Aortic smooth muscle cell (primary cell): Measurements from ENCODE around the gene BCKDHA. TPM values are rescaled to one million over a fixed set of nuclear protein-coding genes. Genes with fewer than 3 reads are reported as not detected.

Source experiments
- total RNA-seq: library from RNA; depleted of rRNA; stranded (reverse); fragments of >200 nt; gene quantifications from 2 replicates; pipeline ENCODE4 v1.2.3, GENCODE V29; 2014

BCKDHA gene
- 23.1 and 26.3 TPM in 2 replicates for total RNA-seq

GRCh38 chr19:41397086-41398049 is at the start of gene BCKDHA, which contains the start of gene EXOSC5:
TSS of gene BCKDHA (plus strand) at chr19:41397818. CDS start at chr19:41397828, 10 bp downstream.
TSS of gene EXOSC5 (minus strand) at chr19:41397359. CDS start at chr19:41397328, 31 bp downstream.

DNA sequence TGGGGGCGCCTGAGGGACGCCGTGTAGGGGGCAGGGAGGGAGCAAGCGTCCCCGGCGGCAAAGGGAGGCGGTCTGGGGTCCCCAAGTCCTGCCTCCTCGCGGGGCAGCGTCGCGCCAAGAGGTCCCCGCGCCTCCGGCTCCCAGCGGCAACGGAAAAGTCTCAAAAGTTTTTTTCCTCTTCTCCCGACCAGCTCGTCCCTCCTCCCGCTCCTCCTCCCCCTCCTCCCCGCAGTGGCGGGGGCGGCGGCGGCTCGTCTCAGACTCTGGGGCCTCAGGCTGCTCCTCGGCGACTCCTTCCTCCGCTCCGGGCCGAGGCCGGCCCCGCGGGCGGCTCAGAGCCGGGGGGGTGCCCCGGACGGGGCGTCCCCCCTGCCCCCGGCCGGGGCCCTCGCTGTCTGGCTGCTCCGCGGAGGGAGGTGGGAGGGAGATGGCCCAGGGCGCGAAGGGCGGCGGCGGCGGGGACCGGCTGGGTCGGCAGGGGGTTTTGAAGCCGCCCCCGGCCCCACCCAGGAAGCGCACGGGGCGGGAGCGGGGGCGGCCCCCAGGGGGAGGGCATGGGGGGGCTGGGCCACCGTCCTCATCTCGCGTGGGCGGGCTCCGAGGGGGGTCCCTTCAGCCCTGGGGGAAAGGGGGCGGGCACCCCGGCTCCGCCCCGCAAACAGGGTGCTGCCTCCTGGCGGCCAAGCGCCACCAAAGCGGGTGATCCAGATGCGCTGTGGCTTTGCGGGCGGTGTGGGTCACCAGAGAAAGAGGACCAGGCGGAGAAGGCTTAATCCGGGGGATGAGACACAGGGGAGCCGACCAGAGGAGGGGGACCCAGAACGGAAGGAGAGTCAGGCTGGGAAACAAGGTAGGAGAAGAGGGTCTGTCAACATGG is 43.9 kb upstream of the BCKDHA start, which contains the start of gene TGFB1:
Gene TGFB1, minus strand, starts transcription at position 457 of the 877 bp plus-strand sequence. CDS start 878 bp downstream, outside the sequence.

DNA sequence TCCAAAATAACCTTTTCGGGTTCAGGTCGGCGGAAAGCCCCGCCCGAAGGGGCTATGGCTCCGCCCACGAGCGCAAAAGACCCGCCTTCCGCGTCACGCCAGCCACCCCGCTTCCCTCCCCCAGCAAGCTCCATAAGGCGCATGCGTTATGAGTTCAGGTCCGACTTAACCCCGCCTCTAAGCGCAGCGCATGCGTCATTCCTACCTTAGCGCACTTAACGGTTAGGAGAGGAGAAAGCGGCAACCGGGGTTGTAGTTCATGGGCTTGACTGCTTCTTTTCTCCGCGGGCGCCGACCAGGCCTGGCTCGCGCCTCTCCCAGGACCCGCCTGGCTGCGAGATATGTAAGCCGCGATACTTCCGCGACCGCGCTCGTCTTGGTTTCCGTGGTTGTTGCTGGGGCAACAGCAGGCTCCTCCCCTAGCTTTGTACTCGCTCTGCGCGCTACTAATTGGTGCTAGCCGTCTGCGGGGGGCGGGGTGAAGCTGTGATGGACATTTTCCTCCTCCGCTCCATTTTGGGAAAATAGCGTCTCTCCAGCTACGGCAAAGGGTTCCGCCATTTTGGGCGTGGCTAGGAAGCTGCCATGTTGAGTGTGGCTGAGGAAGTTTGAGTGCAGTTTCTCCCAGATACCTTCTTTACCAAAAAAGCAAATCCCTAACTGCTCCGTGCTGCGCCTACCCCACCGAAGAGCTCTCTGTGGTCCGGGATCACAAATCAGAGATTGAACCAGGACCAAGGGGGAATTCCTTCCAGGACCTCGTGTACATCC is 33.7 kb upstream of the BCKDHA start, which contains the start of gene B9D2:
Gene B9D2, minus strand, starts transcription at position 397 of the 771 bp plus-strand sequence. CDS start 630 bp downstream, outside the sequence.

GRCh38 chr19:41376241-41376997 is 21.2 kb upstream of the BCKDHA start, which contains the start of gene TMEM91:
TSS of gene TMEM91 (plus strand) at chr19:41376533. CDS start at chr19:41378310, 1,777 bp downstream.

DNA sequence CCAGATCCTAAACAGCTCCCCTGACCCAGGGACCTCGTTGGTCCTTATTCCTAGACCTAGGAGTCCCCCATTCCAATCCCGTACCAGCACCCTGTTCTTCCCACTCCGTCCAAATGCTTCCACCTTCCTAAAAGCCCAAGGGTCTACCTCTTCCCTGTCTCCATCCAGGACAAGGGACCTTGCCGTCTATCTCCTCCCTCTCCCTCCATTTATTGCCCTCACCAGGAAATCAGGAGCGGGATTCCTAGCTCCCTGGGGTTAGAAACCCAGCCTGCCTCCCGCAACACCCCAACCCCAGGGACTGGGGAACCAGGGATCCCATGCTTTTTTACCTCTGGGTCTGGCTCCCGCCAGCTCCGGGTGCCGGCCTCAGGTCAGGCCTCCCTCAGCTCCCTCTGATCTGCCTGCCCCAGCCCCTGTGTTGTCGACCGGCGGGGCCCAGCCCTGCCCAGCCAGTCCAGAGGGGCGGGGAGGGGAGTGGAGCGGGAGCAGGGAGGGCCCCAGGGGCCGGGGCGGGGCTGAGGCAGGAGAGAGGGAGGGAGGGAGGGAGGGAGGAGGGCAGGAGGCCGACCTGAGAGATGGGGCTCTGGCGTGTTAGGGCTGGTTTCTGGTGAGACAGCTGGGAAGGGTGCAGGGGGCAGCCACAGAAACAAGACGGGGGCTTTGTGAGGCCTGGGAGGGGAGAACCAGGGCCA is 29.5 kb downstream of the BCKDHA start, which contains the start of gene B3GNT8:
Gene B3GNT8, minus strand, starts transcription at position 423 of the 695 bp plus-strand sequence. CDS start 596 bp downstream, outside the sequence.

GRCh38 chr19:41439441-41440222 is 42.0 kb downstream of the BCKDHA start, which contains the start of gene DMAC2:
TSS of gene DMAC2 (minus strand) at chr19:41439912. CDS start at chr19:41439899, 13 bp downstream.

GRCh38 chr19:41442473-41443355 is 45.1 kb downstream of the BCKDHA start, which contains the start of gene ERICH4:
TSS of gene ERICH4 (plus strand) at chr19:41443156. CDS start at chr19:41443170, 14 bp downstream.

Other genes starting within 250 kb of the BCKDHA start
- 0.62 and 0.79 TPM in 2 replicates for gene CYP2S1, start 204.6 kb upstream of the BCKDHA start, total RNA-seq
- 165 and 211 TPM in 2 replicates for gene AXL, start 178.6 kb upstream of the BCKDHA start, total RNA-seq
- 72.3 and 97.8 TPM in 2 replicates for gene HNRNPUL1, start 133.4 kb upstream of the BCKDHA start, total RNA-seq
- gene CCDC97, start 87.6 kb upstream of the BCKDHA start, total RNA-seq = 8.3 and 9.3 TPM in 2 replicates
- gene TGFB1, start 43.9 kb upstream of the BCKDHA start, total RNA-seq = 16.9 and 37.2 TPM in 2 replicates
- gene B9D2, start 33.7 kb upstream of the BCKDHA start, total RNA-seq = 3.7 and 5.7 TPM in 2 replicates
- gene TMEM91, start 21.3 kb upstream of the BCKDHA start, total RNA-seq = 4.2 and 4.3 TPM in 2 replicates
- gene EXOSC5, start 459 bp upstream of the BCKDHA start, total RNA-seq = 7.2 and 11.0 TPM in 2 replicates
- 0.26 and 2.0 TPM in 2 replicates for gene B3GNT8, start 29.6 kb downstream of the BCKDHA start, total RNA-seq
- gene DMAC2, start 42.1 kb downstream of the BCKDHA start, total RNA-seq = 20.0 and 23.9 TPM in 2 replicates
- not detected in 2 replicates for gene ERICH4, start 45.3 kb downstream of the BCKDHA start, total RNA-seq
- 0.06 TPM in 1 of 2 replicates, not detected in the other for gene CEACAM21, start 178.3 kb downstream of the BCKDHA start, total RNA-seq
- gene CEACAM4, start 229.3 kb downstream of the BCKDHA start, total RNA-seq = not detected in 2 replicates